Spleen (tissue), 11 donors: ENCODE measurements around the gene ITGA1. TPM values are rescaled to one million over a fixed set of nuclear protein-coding genes. Genes with fewer than 3 reads are reported as not detected.

Experiments
- DNase-seq: peaks from one replicate; pipeline ENCODE4 v3.0.0-alpha.2; 2020
- H3K27ac ChIP-seq, 8 donors: fragments of 200-600 bp; sonication (generic) in 7 of 8; 1 replicate in 4 of 8; 2 replicates in 4 of 8; pipeline versions ENCODE4 v1.5.0 to v1.8.0; 2016 to 2021; ENCODE audit warnings: inconsistent platforms in 4 of 8, mild to moderate bottlenecking in 4 of 8, moderate library complexity in 1 of 8
- H3K27me3 ChIP-seq, 7 donors: fragments of 200-600 bp; sonication (generic) in 6 of 7; replicated peaks in 1 of 7; 1 replicate in 4 of 7; 2 replicates in 3 of 7; pipeline versions ENCODE4 v1.5.0 to v1.8.0; 2016 to 2021; ENCODE audit warnings: inconsistent platforms in 3 of 7, mild to moderate bottlenecking in 1 of 7
- H3K36me3 ChIP-seq, 6 donors: fragments of 200-600 bp; sonication (generic) in 5 of 6; 1 replicate in 4 of 6; 2 replicates in 2 of 6; pipeline versions ENCODE4 v1.5.0 to v1.8.0; 2016 to 2021; ENCODE audit warnings: inconsistent platforms in 2 of 6
- H3K4me1 ChIP-seq, 6 donors: fragments of 200-600 bp; sonication (generic) in 5 of 6; 1 replicate in 3 of 6; 2 replicates in 3 of 6; pipeline versions ENCODE4 v1.5.0 to v1.8.0; 2016 to 2021; ENCODE audit warnings: inconsistent platforms in 3 of 6
- H3K4me3 ChIP-seq, 8 donors: fragments of 200-600 bp; sonication (generic) in 7 of 8; 1 replicate in 4 of 8; 2 replicates in 4 of 8; pipeline versions ENCODE4 v1.5.0 to v1.8.0; 2016 to 2021; ENCODE audit warnings: inconsistent platforms in 4 of 8, mild to moderate bottlenecking in 4 of 8, moderate library complexity in 2 of 8
- H3K9me3 ChIP-seq, 8 donors: fragments of 200-600 bp; sonication (generic) in 7 of 8; 1 replicate in 4 of 8; 2 replicates in 4 of 8; pipeline versions ENCODE4 v1.5.0 to v1.8.0; 2016 to 2021; ENCODE audit warnings: inconsistent platforms in 4 of 8
- CTCF ChIP-seq, 11 experiments: fragments of 200-600 bp in 7 of 11; fragments of 450-650 bp in 4 of 11; sonication (generic) in 4 of 11; IDR thresholded peaks in 8 of 11; conservative IDR thresholded peaks in 3 of 11; 1 replicate in 7 of 11; 2 replicates in 4 of 11; pipeline versions ENCODE4 v1.4.0 to v1.8.0; 2016 to 2021; ENCODE audit warnings: antibody characterized with exemption in 11 of 11, inconsistent platforms in 4 of 11, mild to moderate bottlenecking in 1 of 11
- POLR2A ChIP-seq, 3 donors: fragments of 450-650 bp; IDR thresholded peaks; one replicate each; pipeline ENCODE4 v1.5.1; 2017; ENCODE audit warnings: antibody characterized with exemption in 3 of 3, mild to moderate bottlenecking in 1 of 3
- POLR2AphosphoS5 ChIP-seq, 3 donors: sonication (generic); formaldehyde crosslinking; IDR thresholded peaks; one replicate each; pipeline ENCODE4 v1.5.1; 2017; ENCODE audit warnings: antibody characterized with exemption in 3 of 3
- WGBS, 5 donors: extraction: QIAGEN DNeasy Blood & Tissue Kit in 3 of 5; methylation state at CpG; one replicate each; pipeline versions ENCODE4 v1.1.5 to v1.1.7; 2013 to 2018; 5-methylcytosine and 5-hydroxymethylcytosine counted together
- intact Hi-C: fragments of 100-400 bp; cut with DNase I; formaldehyde crosslinking; loops from one replicate; pipeline ENCODE4 v1.15.0; 2023; ENCODE audit warnings: low total_unique reads
- polyA plus RNA-seq, 3 donors: library from polyadenylated mRNA; stranded (reverse); fragments of 200-250 nt; gene quantifications; one replicate each; pipeline ENCODE4 v1.2.1, GENCODE V29; 2013
- total RNA-seq, 7 donors: library from RNA; depleted of rRNA in 3 of 7; stranded (reverse); fragments of >200 nt in 3 of 7; fragmentation: NEBNext Ultra II Directional in 4 of 7; extraction: Animal tissue kit (Norgen Biotek cat#: 25700) in 4 of 7; gene quantifications; one replicate each; pipeline versions ENCODE4 v1.1.0 to v1.2.1, GENCODE V29; 2016 to 2021
- donor health status: healthy with polysubstance abuse.
- donor health status: DM: no; HTN: no; CAD: no; lungs with moderate emphysema.
- donor health status: DM: no; HTN: no; CAD: no.
- donor health status: Bipolar disorder and iron deficiency.
- donor health status: healthy.
- donor health status: DM: no; HTN: no; CAD: no.
- donor health status: DM: yes; HTN: yes; CAD: no.

ITGA1 gene
- total and polyA plus RNA-seq, 10 donors: 8.3 to 505 (median 289) TPM

GRCh38 chr5:52893105-52893504, 105.4 kb downstream of the ITGA1 start:
- H3K4me1 ChIP-seq: peaks cover 0 to 36% (median 15%) of the 10 kb centered on the region in 6 donors
- TF ChIP-seq POLR2A (IDR thresholded peaks at IDR 0.05) (no peak), POLR2AphosphoS5 (IDR thresholded peaks at IDR 0.05) (no peak), CTCF (IDR thresholded peaks at IDR 0.05 in 8 of 11, conservative IDR thresholded peaks at IDR 0.05 in 3 of 11) (no peak)
- no peaks in the 10 kb centered on the region for H3K27me3 ChIP-seq
- intact Hi-C loops: no loop called here
- H3K4me3 ChIP-seq: no peak overlapping the region
- H3K27ac ChIP-seq: peak overlapping the region in 5 of 8 donors; percentile 13 to 79 (median 34)
- no peaks in the 10 kb centered on the region for H3K9me3 ChIP-seq
- H3K36me3 ChIP-seq: peaks cover 0 to 47% (median 6%) of the 10 kb centered on the region in 6 donors
- DNase-seq: no peak

GRCh38 chr5:52893863-52894262, 106.1 kb downstream of the ITGA1 start:
- Histone ChIP-seq H3K9me3 (no peaks in the 10 kb centered on the region), H3K27ac (peak overlapping the region in 3 of 8 donors; percentile 58 to 79 (median 60)), H3K4me3 (no peak overlapping the region), H3K27me3 (no peaks in the 10 kb centered on the region), H3K36me3 (peaks cover 0 to 47% (median 7%) of the 10 kb centered on the region in 6 donors), H3K4me1 (peaks cover 0 to 36% (median 15%) of the 10 kb centered on the region in 6 donors)
- DNase-seq: no peak
- intact Hi-C loops: no loop called here
- TF ChIP-seq POLR2A (IDR thresholded peaks at IDR 0.05) (no peak), CTCF (IDR thresholded peaks at IDR 0.05 in 8 of 11, conservative IDR thresholded peaks at IDR 0.05 in 3 of 11) (no peak), POLR2AphosphoS5 (IDR thresholded peaks at IDR 0.05) (no peak)
- 97 to 100% (median 100%) methylated on average over 1 of the region's 1 CpG for WGBS, 5 donors

- intact Hi-C loops: no loop called here
- DNase-seq: no peak
- Histone ChIP-seq H3K36me3 (peaks cover 0 to 47% (median 4%) of the 10 kb centered on the region in 6 donors), H3K9me3 (no peaks in the 10 kb centered on the region), H3K4me3 (no peak overlapping the region), H3K27ac (peak overlapping the region in 6 of 8 donors; percentile 4 to 79 (median 46)), H3K4me1 (peaks cover 0 to 36% (median 15%) of the 10 kb centered on the region in 6 donors), H3K27me3 (no peaks in the 10 kb centered on the region)
- TF ChIP-seq POLR2A (IDR thresholded peaks at IDR 0.05) (no peak), POLR2AphosphoS5 (IDR thresholded peaks at IDR 0.05) (no peak), CTCF (IDR thresholded peaks at IDR 0.05 in 8 of 11, conservative IDR thresholded peaks at IDR 0.05 in 3 of 11) (no peak)
- WGBS, 5 donors: 80 to 91% (median 89%) methylated on average over 2 of the region's 2 CpGs
These were observed 106.7 kb downstream of the ITGA1 start for GRCh38 chr5:52894451-52894850.

GRCh38 chr5:52895075-52895474, 107.4 kb downstream of the ITGA1 start:
- Histone ChIP-seq H3K4me1 (peaks cover 0 to 36% (median 15%) of the 10 kb centered on the region in 6 donors), H3K4me3 (no peak overlapping the region), H3K27me3 (no peaks in the 10 kb centered on the region), H3K27ac (peak overlapping the region in 7 of 8 donors; percentile 28 to 79 (median 58)), H3K36me3 (peaks cover 0 to 47% (median 6%) of the 10 kb centered on the region in 6 donors), H3K9me3 (no peaks in the 10 kb centered on the region)
- 66 to 85% (median 77%) methylated on average over 2 of the region's 2 CpGs for WGBS, 5 donors
- intact Hi-C loops: no loop called here
- TF ChIP-seq CTCF (IDR thresholded peaks at IDR 0.05 in 8 of 11, conservative IDR thresholded peaks at IDR 0.05 in 3 of 11): no peak
- no peak for TF ChIP-seq POLR2AphosphoS5 (IDR thresholded peaks at IDR 0.05)
- TF ChIP-seq POLR2A (IDR thresholded peaks at IDR 0.05): no peak
- no peak for DNase-seq
